CD14-positive monocyte (primary cell): ENCODE results near the gene POLR2J. TPM values are rescaled to one million over a fixed set of nuclear protein-coding genes. Genes with fewer than 3 reads are reported as not detected.

Source experiments
- DNase-seq, 3 donors: peaks; one replicate each; pipeline ENCODE4 v3.0.0-alpha.2; 2011 to 2022
- H2AFZ ChIP-seq: 2 replicates; pipeline ENCODE4 v1.6.0; 2012; ENCODE audit warnings: mild to moderate bottlenecking, low read depth, low read length, inconsistent platforms; ENCODE audit not compliant: insufficient read depth, poor library complexity, severe bottlenecking
- H3K27ac ChIP-seq, 2 donors: 1 replicate in 1 of 2; 2 replicates in 1 of 2; pipeline ENCODE4 v1.5.1; 2012 to 2013; ENCODE audit warnings: low read length in 2 of 2, control low read depth in 1 of 2, inconsistent platforms in 1 of 2, low read depth in 1 of 2, mild to moderate bottlenecking in 1 of 2
- H3K27me3 ChIP-seq, 2 donors: one replicate each; pipeline versions ENCODE4 v1.6.0 to v1.6.1; 2011 to 2013; ENCODE audit warnings: low read length in 2 of 2; ENCODE audit not compliant: control insufficient read depth in 2 of 2, insufficient read depth in 2 of 2
- H3K36me3 ChIP-seq, 2 donors: replicated peaks in 1 of 2; 1 replicate in 1 of 2; 2 replicates in 1 of 2; pipeline versions ENCODE4 v1.5.1 to v1.6.1; 2012 to 2013; ENCODE audit warnings: low read length in 2 of 2, control low read depth in 1 of 2, inconsistent platforms in 1 of 2, mild to moderate bottlenecking in 1 of 2; ENCODE audit not compliant: insufficient read depth in 2 of 2, control insufficient read depth in 1 of 2
- H3K4me1 ChIP-seq, 2 donors: 1 replicate in 1 of 2; 2 replicates in 1 of 2; pipeline versions ENCODE4 v1.5.1 to v1.6.1; 2012 to 2013; ENCODE audit warnings: low read length in 2 of 2, control low read depth in 1 of 2, inconsistent platforms in 1 of 2, mild to moderate bottlenecking in 1 of 2, moderate library complexity in 1 of 2; ENCODE audit not compliant: insufficient read depth in 2 of 2, control insufficient read depth in 1 of 2
- H3K4me2 ChIP-seq: replicated peaks from 2 replicates; pipeline ENCODE3; 2012; ENCODE audit warnings: low read length, moderate library complexity, mild to moderate bottlenecking; ENCODE audit not compliant: poor library complexity, severe bottlenecking; ENCODE audit errors: extremely low read depth
- H3K4me3 ChIP-seq, 3 experiments: fragments of 200-600 bp in 1 of 3; sonication (generic) in 1 of 3; replicated peaks in 1 of 3; 1 replicate in 2 of 3; 2 replicates in 1 of 3; pipeline ENCODE4 v1.5.1; 2011 to 2013; ENCODE audit warnings: low read length in 3 of 3, mild to moderate bottlenecking in 3 of 3, control low read depth in 2 of 3, low read depth in 2 of 3, inconsistent platforms in 1 of 3, moderate library complexity in 1 of 3
- H3K79me2 ChIP-seq: 2 replicates; pipeline ENCODE4 v1.6.0; 2012; ENCODE audit warnings: mild to moderate bottlenecking, control low read depth, inconsistent platforms, low read length, moderate library complexity; ENCODE audit not compliant: insufficient read depth
- H3K9ac ChIP-seq: 2 replicates; pipeline ENCODE4 v1.6.0; 2017; ENCODE audit warnings: low read length, mild to moderate bottlenecking; ENCODE audit not compliant: insufficient read depth, poor library complexity, severe bottlenecking
- H3K9me3 ChIP-seq, 2 donors: replicated peaks in 1 of 2; 1 replicate in 1 of 2; 2 replicates in 1 of 2; pipeline versions ENCODE4 v1.5.1 to v1.6.1; 2012 to 2013; ENCODE audit warnings: low read length in 2 of 2, control low read depth in 1 of 2; ENCODE audit not compliant: control insufficient read depth in 1 of 2, insufficient read depth in 1 of 2
- H4K20me1 ChIP-seq: 2 replicates; pipeline ENCODE4 v1.6.0; 2012; ENCODE audit warnings: mild to moderate bottlenecking, low read length, control low read depth, moderate library complexity; ENCODE audit not compliant: insufficient read depth
- H3K27ac Mint-ChIP-seq, 7 donors: one replicate each; pipeline ENCODE4 v1.8.0; 2020; ENCODE audit warnings: mild to moderate bottlenecking in 7 of 7, mixed read lengths in 7 of 7, moderate library complexity in 6 of 7, inconsistent platforms in 2 of 7
- H3K27me3 Mint-ChIP-seq, 3 donors: one replicate each; pipeline ENCODE4 v1.8.0; 2021 to 2022; ENCODE audit warnings: low read depth in 3 of 3, mild to moderate bottlenecking in 3 of 3, mixed read lengths in 3 of 3, moderate library complexity in 3 of 3, inconsistent platforms in 1 of 3
- H3K36me3 Mint-ChIP-seq, 2 donors: one replicate each; pipeline ENCODE4 v1.8.0; 2020; ENCODE audit warnings: mixed read lengths in 2 of 2, inconsistent platforms in 1 of 2, mild to moderate bottlenecking in 1 of 2
- H3K4me1 Mint-ChIP-seq: one replicate; pipeline ENCODE4 v1.8.0; 2020; ENCODE audit warnings: mild to moderate bottlenecking, mixed read lengths
- H3K4me3 Mint-ChIP-seq, 2 donors: one replicate each; pipeline ENCODE4 v1.8.0; 2020; ENCODE audit warnings: mild to moderate bottlenecking in 2 of 2, mixed read lengths in 2 of 2, moderate library complexity in 1 of 2
- H3K9me3 Mint-ChIP-seq, 7 donors: one replicate each; pipeline ENCODE4 v1.8.0; 2020 to 2022; ENCODE audit warnings: mixed read lengths in 7 of 7, mild to moderate bottlenecking in 6 of 7, moderate library complexity in 6 of 7, inconsistent platforms in 2 of 7
- WGBS: methylation state at CpG from one replicate; pipeline ENCODE4 v1.1.5; 2013; ENCODE audit warnings: missing lambda C conversion rate; ENCODE audit not compliant: insufficient coverage; 5-methylcytosine and 5-hydroxymethylcytosine counted together
- intact Hi-C, 2 donors: fragments of 100-400 bp; cut with micrococcal nuclease; formaldehyde crosslinking; loops; one replicate each; pipeline versions ENCODE4 v1.15.0 to v1.15.1; 2023
- polyA plus RNA-seq, 3 donors: library from polyadenylated mRNA; depleted of rRNA in 1 of 3; unstranded in 2 of 3; stranded (reverse) in 1 of 3; fragments of 300-500 nt in 2 of 3; fragments of >200 nt in 1 of 3; fragmentation: Illumina TruSeq in 2 of 3; gene quantifications; 1 replicate in 2 of 3; 2 replicates in 1 of 3; pipeline ENCODE4 v1.2.3, GENCODE V29; 2012 to 2021
- TF ChIP-seq, protein P1 (sequence below): fragments of 200-600 bp; IDR thresholded peaks from one replicate; pipeline ENCODE4 v1.8.0; 2022; ENCODE audit warnings: antibody characterized with exemption, mild to moderate bottlenecking

Gene POLR2J
- polyA plus RNA-seq, 3 donors: 65.7 to 104 (median 85.0) TPM

DNA sequence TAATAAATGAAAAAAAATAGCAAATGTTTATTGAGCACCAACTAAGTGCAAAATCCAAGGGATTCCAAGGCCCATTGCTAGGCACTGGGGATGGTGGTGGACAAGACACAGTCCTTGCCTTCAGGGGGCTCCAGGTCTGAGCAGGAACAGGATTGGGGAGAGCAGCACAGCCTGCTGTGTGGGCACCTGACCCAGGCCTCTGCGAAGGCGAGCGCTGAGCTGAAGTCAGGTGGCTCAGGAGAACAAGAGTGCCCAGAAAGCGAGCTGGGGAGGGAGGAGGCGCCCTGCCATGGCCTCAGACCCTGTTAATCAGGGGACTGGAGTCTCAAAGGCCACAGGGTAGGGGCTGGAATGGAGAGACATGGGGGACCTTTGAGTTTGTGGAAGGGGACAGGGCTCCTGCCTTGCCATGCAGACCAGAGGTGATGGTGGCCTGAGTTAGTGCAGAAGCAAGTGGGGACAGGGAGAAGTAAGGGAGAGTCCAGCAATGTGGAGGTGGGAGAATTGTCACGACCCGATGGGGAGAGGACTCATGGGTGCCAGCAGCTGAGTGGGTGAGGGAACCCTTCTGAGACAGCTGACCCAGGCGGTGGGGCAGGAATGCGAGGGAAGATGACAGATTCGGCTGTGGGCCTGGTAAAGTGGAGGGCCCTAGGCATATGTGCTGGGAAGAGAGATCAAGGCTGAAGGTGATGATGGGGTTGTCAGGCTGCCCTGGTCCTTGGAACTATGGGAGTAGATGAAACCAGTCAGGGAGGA, 49.4 kb downstream of the POLR2J start:
- no peak overlapping the region for H2AFZ ChIP-seq
- H3K4me1 Mint-ChIP-seq: peaks cover 87% of the 10 kb centered on the region
- H3K9ac ChIP-seq: no peak overlapping the region
- TF ChIP-seq, protein P1, sequence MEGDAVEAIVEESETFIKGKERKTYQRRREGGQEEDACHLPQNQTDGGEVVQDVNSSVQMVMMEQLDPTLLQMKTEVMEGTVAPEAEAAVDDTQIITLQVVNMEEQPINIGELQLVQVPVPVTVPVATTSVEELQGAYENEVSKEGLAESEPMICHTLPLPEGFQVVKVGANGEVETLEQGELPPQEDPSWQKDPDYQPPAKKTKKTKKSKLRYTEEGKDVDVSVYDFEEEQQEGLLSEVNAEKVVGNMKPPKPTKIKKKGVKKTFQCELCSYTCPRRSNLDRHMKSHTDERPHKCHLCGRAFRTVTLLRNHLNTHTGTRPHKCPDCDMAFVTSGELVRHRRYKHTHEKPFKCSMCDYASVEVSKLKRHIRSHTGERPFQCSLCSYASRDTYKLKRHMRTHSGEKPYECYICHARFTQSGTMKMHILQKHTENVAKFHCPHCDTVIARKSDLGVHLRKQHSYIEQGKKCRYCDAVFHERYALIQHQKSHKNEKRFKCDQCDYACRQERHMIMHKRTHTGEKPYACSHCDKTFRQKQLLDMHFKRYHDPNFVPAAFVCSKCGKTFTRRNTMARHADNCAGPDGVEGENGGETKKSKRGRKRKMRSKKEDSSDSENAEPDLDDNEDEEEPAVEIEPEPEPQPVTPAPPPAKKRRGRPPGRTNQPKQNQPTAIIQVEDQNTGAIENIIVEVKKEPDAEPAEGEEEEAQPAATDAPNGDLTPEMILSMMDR: no peak
- H3K27me3 Mint-ChIP-seq: peaks cover 0 to 5% (median 0%) of the 10 kb centered on the region in 3 donors
- no peak for DNase-seq
- 97% methylated on average over 10 of the region's 10 CpGs for WGBS
- no peak overlapping the region for H3K4me2 ChIP-seq
- peak overlapping the region; percentile 95 to 100 (median 97) for H3K27ac Mint-ChIP-seq
- peaks cover 15% of the 10 kb centered on the region for H3K79me2 ChIP-seq
- H3K9me3 Mint-ChIP-seq: peaks cover 0 to 2% (median 0%) of the 10 kb centered on the region in 7 donors
- H3K36me3 Mint-ChIP-seq: peaks cover 17% of the 10 kb centered on the region in 2 donors
- H3K4me1 ChIP-seq: peaks cover 93 to 95% of the 10 kb centered on the region in 2 donors
- intact Hi-C loops: no loop called here
- H3K4me3 ChIP-seq: peak overlapping the region in 1 of 3 experiments; percentile 34
- H3K27ac ChIP-seq: peak overlapping the region; percentile 89 to 100
- H3K9me3 ChIP-seq: no peaks in the 10 kb centered on the region
- H4K20me1 ChIP-seq: no peaks in the 10 kb centered on the region
- H3K4me3 Mint-ChIP-seq: no peak overlapping the region
- H3K27me3 ChIP-seq: no peaks in the 10 kb centered on the region
- no peaks in the 10 kb centered on the region for H3K36me3 ChIP-seq

- Histone ChIP-seq H3K4me2 (peak overlapping the region; percentile 57), H3K9ac (peak overlapping the region; percentile 94), H3K4me3 (peak overlapping the region in 2 of 3 experiments; percentile 0 to 56), H3K9me3 (no peaks in the 10 kb centered on the region), H3K27ac (peak overlapping the region; percentile 98 to 100), H2AFZ (no peak overlapping the region), H3K4me1 (peaks cover 79 to 83% of the 10 kb centered on the region in 2 donors), H4K20me1 (no peaks in the 10 kb centered on the region), H3K27me3 (no peaks in the 10 kb centered on the region), H3K36me3 (no peaks in the 10 kb centered on the region), H3K79me2 (peaks cover 7% of the 10 kb centered on the region)
- WGBS: no CpG with 5 or more reads among the region's 5 CpGs
- H3K36me3 Mint-ChIP-seq: peaks cover 21 to 28% of the 10 kb centered on the region in 2 donors
- TF ChIP-seq, protein P1: no peak
- peak overlapping the region; percentile 73 to 85 for H3K4me3 Mint-ChIP-seq
- peak overlapping the region; percentile 100 for H3K27ac Mint-ChIP-seq
- DNase-seq: peak; percentile 59 to 76 (median 72)
- peaks cover 0 to 5% (median 0%) of the 10 kb centered on the region in 3 donors for H3K27me3 Mint-ChIP-seq
- intact Hi-C loops: no loop called here
- peaks cover 0 to 2% (median 0%) of the 10 kb centered on the region in 7 donors for H3K9me3 Mint-ChIP-seq
- H3K4me1 Mint-ChIP-seq: peaks cover 79% of the 10 kb centered on the region
Observed at GRCh38 chr7:102427019-102427405, 51.7 kb downstream of the POLR2J start.
